Hepatocyte (in vitro differentiated cells): ENCODE results near the gene CRACR2A. TPM values are rescaled to one million over a fixed set of nuclear protein-coding genes. Genes with fewer than 3 reads are reported as not detected.

Experiments used
- DNase-seq: peaks from one replicate; pipeline ENCODE4 v3.0.0-alpha.2; 2016; ENCODE audit warnings: low spot score
- H2AFZ ChIP-seq: fragments of 200-600 bp; sonication (generic); 2 replicates; pipeline ENCODE4 v1.6.0; 2016; ENCODE audit warnings: antibody characterized with exemption, mild to moderate bottlenecking
- H3K27ac ChIP-seq: fragments of 200-600 bp; sonication (generic); 2 replicates; pipeline ENCODE4 v1.5.1; 2016; ENCODE audit warnings: mild to moderate bottlenecking
- H3K27me3 ChIP-seq: fragments of 200-600 bp; sonication (generic); 2 replicates; pipeline ENCODE4 v1.6.1; 2016
- H3K36me3 ChIP-seq: fragments of 200-600 bp; sonication (generic); replicated peaks from 2 replicates; pipeline ENCODE4 v1.5.1; 2016; ENCODE audit warnings: low read depth; ENCODE audit not compliant: insufficient read depth
- H3K4me1 ChIP-seq: fragments of 200-600 bp; sonication (generic); 2 replicates; pipeline ENCODE4 v1.5.1; 2016; ENCODE audit warnings: mild to moderate bottlenecking, moderate library complexity; ENCODE audit not compliant: insufficient read depth
- H3K4me2 ChIP-seq: fragments of 200-600 bp; sonication (generic); 2 replicates; pipeline ENCODE4 v1.6.0; 2016
- H3K4me3 ChIP-seq: fragments of 200-600 bp; sonication (generic); 2 replicates; pipeline ENCODE4 v1.5.1; 2016; ENCODE audit warnings: mild to moderate bottlenecking
- H3K79me2 ChIP-seq: fragments of 200-600 bp; sonication (generic); 2 replicates; pipeline ENCODE4 v1.6.0; 2017; ENCODE audit warnings: mild to moderate bottlenecking
- H3K9me2 ChIP-seq: fragments of 200-600 bp; sonication (generic); replicated peaks from 2 replicates; pipeline ENCODE4 v1.6.0; 2017; ENCODE audit warnings: mild to moderate bottlenecking; ENCODE audit not compliant: insufficient read depth
- H3K9me3 ChIP-seq: fragments of 200-600 bp; sonication (generic); 2 replicates; pipeline ENCODE4 v1.5.1; 2016; ENCODE audit warnings: low read depth, mild to moderate bottlenecking
- H4K20me1 ChIP-seq: fragments of 200-600 bp; sonication (generic); 2 replicates; pipeline ENCODE4 v1.6.0; 2016; ENCODE audit warnings: mild to moderate bottlenecking; ENCODE audit not compliant: insufficient read depth, poor library complexity, severe bottlenecking
- CTCF ChIP-seq: fragments of 200-600 bp; sonication (generic); IDR thresholded peaks from 2 replicates; pipeline ENCODE4 v1.5.1; 2016; ENCODE audit warnings: antibody characterized with exemption, mild to moderate bottlenecking; ENCODE audit not compliant: poor library complexity
- EZH2 ChIP-seq: fragments of 200-600 bp; sonication (generic); IDR thresholded peaks from 2 replicates; pipeline ENCODE4 v1.6.1; 2016; ENCODE audit warnings: antibody characterized with exemption, mild to moderate bottlenecking, borderline replicate concordance
- EZH2phosphoT487 ChIP-seq: fragments of 200-600 bp; sonication (generic); IDR thresholded peaks from one replicate; pipeline ENCODE4 v1.6.1; 2018; ENCODE audit warnings: antibody characterized with exemption, mild to moderate bottlenecking, low read depth, moderate library complexity; ENCODE audit not compliant: unreplicated experiment, severe bottlenecking
- WGBS: methylation state at CpG from one replicate; pipeline ENCODE4 v1.1.6; 2016; ENCODE audit warnings: low lambda C conversion rate; ENCODE audit errors: missing lambda C conversion rate; 5-methylcytosine and 5-hydroxymethylcytosine counted together
- polyA plus RNA-seq: library from polyadenylated mRNA; unstranded; fragments of >200 nt; fragmentation: Nextera tagmentation; extraction: Ambion mirVana; gene quantifications from 2 replicates; pipeline ENCODE4 v1.2.1, GENCODE V29; 2016
- small RNA-seq: library from RNA; depleted of rRNA; stranded (forward); fragments of <200 nt; gene quantifications from one replicate; pipeline ENCODE3, GENCODE V24; 2014
- total RNA-seq: library from RNA; depleted of rRNA; stranded (reverse); fragments of >200 nt; gene quantifications from 2 replicates; pipeline ENCODE4 v1.2.3, GENCODE V29; 2014

Gene CRACR2A
- total and polyA plus RNA-seq, 2 experiments from 2014 or later = 0.30 to 0.80 TPM

DNA sequence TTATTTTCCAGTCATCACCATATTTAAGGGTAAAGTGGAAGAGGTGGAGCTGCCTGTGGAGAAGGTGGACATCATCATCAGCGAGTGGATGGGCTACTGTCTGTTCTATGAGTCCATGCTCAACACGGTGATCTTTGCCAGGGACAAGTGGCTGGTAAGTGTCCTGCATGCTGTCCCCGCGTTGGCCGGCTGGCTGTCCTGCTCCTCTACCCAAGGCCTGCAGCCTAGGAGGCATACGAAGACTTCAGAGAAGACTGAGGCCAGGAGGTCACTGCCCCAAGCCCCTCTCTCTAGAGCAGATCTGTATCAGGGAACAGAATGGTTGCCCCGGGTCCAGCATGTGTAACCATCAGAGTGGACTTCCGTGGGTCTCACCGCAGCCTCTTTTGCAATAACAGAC, 184.2 kb downstream of the CRACR2A start:
- Histone ChIP-seq H3K36me3 (no peaks in the 10 kb centered on the region), H3K9me2 (no peaks in the 10 kb centered on the region), H3K27ac (no peak overlapping the region), H3K4me1 (no peaks in the 10 kb centered on the region), H3K79me2 (no peaks in the 10 kb centered on the region), H3K27me3 (peaks cover 4% of the 10 kb centered on the region), H2AFZ (no peak overlapping the region), H3K4me2 (no peak overlapping the region), H3K9me3 (no peaks in the 10 kb centered on the region), H4K20me1 (no peaks in the 10 kb centered on the region), H3K4me3 (no peak overlapping the region)
- 91% methylated on average over 9 of the region's 9 CpGs for WGBS
- DNase-seq = no peak
- TF ChIP-seq EZH2phosphoT487 = no peak
- TF ChIP-seq EZH2 = no peak
- no peak for TF ChIP-seq CTCF

- no peak overlapping the region for H3K4me3 ChIP-seq
- TF ChIP-seq EZH2 (no peak), EZH2phosphoT487 (no peak), CTCF (no peak)
- H4K20me1 ChIP-seq = no peaks in the 10 kb centered on the region
- H3K4me2 ChIP-seq = no peak overlapping the region
- H3K9me3 ChIP-seq = no peaks in the 10 kb centered on the region
- H3K4me1 ChIP-seq = no peaks in the 10 kb centered on the region
- no peaks in the 10 kb centered on the region for H3K9me2 ChIP-seq
- H3K27me3 ChIP-seq = peaks cover 4% of the 10 kb centered on the region
- no peaks in the 10 kb centered on the region for H3K36me3 ChIP-seq
- no peaks in the 10 kb centered on the region for H3K79me2 ChIP-seq
- no peak overlapping the region for H3K27ac ChIP-seq
- DNase-seq = no peak
- no peak overlapping the region for H2AFZ ChIP-seq
- 75% methylated on average over 1 of the region's 1 CpG for WGBS
These were observed 186.9 kb downstream of the CRACR2A start for GRCh38 chr12:3565985-3566384.

Small RNA genes within 50 kb of the gene (small RNA-seq; reads per million reads assigned to genes)
- gene RNU6-174P = not detected

Other genes with a start within 250 kb of the CRACR2A start
- 5.9 and 9.4 TPM in 2 replicates for gene PARP11, start 120.3 kb upstream of the CRACR2A start, total RNA-seq
- 3.1 and 6.1 TPM in 2 replicates for gene PARP11, start 120.3 kb upstream of the CRACR2A start, polyA plus RNA-seq